AG10803 (cell line): ENCODE measurements around the gene AP2B1.

Experiments
- DNase-seq: peaks from one replicate; pipeline ENCODE4 v3.0.0; 2010; ENCODE audit warnings: low read depth
- H3K4me3 ChIP-seq: 2 replicates; pipeline ENCODE4 v1.5.1; 2011; ENCODE audit warnings: mild to moderate bottlenecking, low read length, control low read depth
- CTCF ChIP-seq: conservative IDR thresholded peaks from 2 replicates; pipeline ENCODE4 v1.5.1; 2011; ENCODE audit warnings: mild to moderate bottlenecking, low read length, control low read depth, inconsistent platforms

Gene AP2B1

GRCh38 chr17:35676441-35676840 lies 89.3 kb downstream of the AP2B1 start:
- no peak overlapping the region for H3K4me3 ChIP-seq
- TF ChIP-seq CTCF: no peak
- DNase-seq: peak; percentile 9

- TF ChIP-seq CTCF: no peak
- no peak for DNase-seq
Observed at GRCh38 chr17:35679007-35679682, 92.0 kb downstream of the AP2B1 start.

GRCh38 chr17:35683591-35683990 lies 96.5 kb downstream of the AP2B1 start:
- H3K4me3 ChIP-seq: no peak overlapping the region
- no peak for DNase-seq
- TF ChIP-seq CTCF: no peak

More at GRCh38 chr17:35679007-35679682, 92.0 kb downstream of the AP2B1 start:
- H3K4me3 ChIP-seq: no peak overlapping the region

- H3K4me3 ChIP-seq: no peak overlapping the region
- no peak for TF ChIP-seq CTCF
- peak; percentile 70 for DNase-seq
Observed at GRCh38 chr17:35684055-35684802, 97.1 kb downstream of the AP2B1 start.

- no peak for TF ChIP-seq CTCF
- no peak for DNase-seq
- H3K4me3 ChIP-seq: no peak overlapping the region
Observed at GRCh38 chr17:35692512-35693210, 105.5 kb downstream of the AP2B1 start.

GRCh38 chr17:35693662-35694061 lies 106.5 kb downstream of the AP2B1 start:
- DNase-seq: no peak
- H3K4me3 ChIP-seq: no peak overlapping the region
- no peak for TF ChIP-seq CTCF

GRCh38 chr17:35694906-35695305 lies 107.8 kb downstream of the AP2B1 start:
- DNase-seq: no peak
- TF ChIP-seq CTCF: no peak
- H3K4me3 ChIP-seq: no peak overlapping the region
